DMS 273 treated with DMSO at 0.1 percent for 48 hours (cell line): Measurements from ENCODE around the gene COPE.
"Not testable (repeated sequence)": the region's sequence is repeated elsewhere in the genome, so short reads cannot be mapped to it uniquely, and the experiment has no call there.

Experiments
- DNase-seq: peaks from one replicate; lab custom pipeline; 2025; lab: John Stamatoyannopoulos, UW

COPE gene

GRCh38 chr19:18908917-18909619, 10.1 kb downstream of the COPE start:
- no peak for DNase-seq

GRCh38 chr19:18906605-18907519, 12.3 kb downstream of the COPE start:
- no peak for DNase-seq

GRCh38 chr19:18905513-18906236, 13.5 kb downstream of the COPE start:
- no peak for DNase-seq

GRCh38 chr19:18905058-18905456, 14.1 kb downstream of the COPE start:
- no peak for DNase-seq

GRCh38 chr19:18904334-18905057, 14.7 kb downstream of the COPE start:
- DNase-seq, result no peak

GRCh38 chr19:18903156-18904037, 15.8 kb downstream of the COPE start:
- DNase-seq, result no peak

- not testable (repeated sequence) for DNase-seq
Observed at GRCh38 chr19:18902519-18902918, 16.7 kb downstream of the COPE start.

GRCh38 chr19:18901491-18901890, 17.7 kb downstream of the COPE start:
- no peak for DNase-seq

- no peak for DNase-seq
Observed at GRCh38 chr19:18900700-18901481, 18.3 kb downstream of the COPE start.

- no peak for DNase-seq
Observed at GRCh38 chr19:18899624-18900560, 19.3 kb downstream of the COPE start.

- DNase-seq, result no peak
Observed at GRCh38 chr19:18898607-18899408, 20.4 kb downstream of the COPE start.

- no peak for DNase-seq
Observed at GRCh38 chr19:18898081-18898606, 21.0 kb downstream of the COPE start.

- no peak for DNase-seq
Observed at GRCh38 chr19:18897094-18898029, 21.8 kb downstream of the COPE start.

- DNase-seq, result no peak
Observed at GRCh38 chr19:18896421-18896841, 22.8 kb downstream of the COPE start.

GRCh38 chr19:18895824-18896341, 23.3 kb downstream of the COPE start, which contains the start of gene CERS1:
TSS of gene CERS1 (minus strand) at chr19:18896158. CDS start at chr19:18896072, 86 bp downstream.
- DNase-seq, result no peak
